HCT116 (cell line): ENCODE results near the gene UTF1. TPM values are rescaled to one million over a fixed set of nuclear protein-coding genes. Genes with fewer than 3 reads are reported as not detected.

Experiments
- ATAC-seq: fragments of 200-7000 bp; cut with Tn5 transposase; 2 replicates; pipeline ENCODE4 v1.9.1; 2020; ENCODE audit warnings: mild to moderate bottlenecking, moderate library complexity
- BruUV-seq: library from RNA; stranded (reverse); fragments of 400-500 nt; replicated peaks from 2 replicates; lab custom pipeline; 2021; lab: Mats Ljungman, UMichigan
- CTCF ChIA-PET: fragments of 300-600 bp; sonication (Branson Sonifier 250); formaldehyde crosslinking; loops from one replicate; lab custom pipeline; 2021; ENCODE audit warnings: antibody characterized with exemption; lab: Charles Lee
- POLR2A ChIA-PET: fragments of 300-600, 350-600 bp; sonication (Branson Sonifier 250); formaldehyde crosslinking; loops from one replicate; lab custom pipeline; 2021; ENCODE audit warnings: antibody characterized with exemption; lab: Charles Lee
- RAD21 ChIA-PET, 2 experiments: fragments of 300-600 bp; sonication (Branson Sonifier 250); formaldehyde crosslinking; loops; one replicate each; lab custom pipeline; 2023; ENCODE audit warnings: low total read pairs in 2 of 2; ENCODE audit not compliant: uncharacterized antibody in 2 of 2, unreplicated experiment in 2 of 2, low non-redundant PET in 1 of 2; lab: Charles Lee
- DNase-seq: peaks from one replicate; pipeline ENCODE4 v3.0.0-alpha.2; 2010; ENCODE audit warnings: low read depth, low spot score
- H2AFZ ChIP-seq: fragments of 200-600 bp; shearing (Covaris generic), sonication (generic); 2 replicates; pipeline ENCODE4 v1.6.1; 2017; ENCODE audit warnings: low read depth, mixed run types, mixed read lengths, antibody characterized with exemption, low read length; ENCODE audit not compliant: poor library complexity, severe bottlenecking
- H3K27ac ChIP-seq: 2 replicates; pipeline ENCODE4 v1.5.1; 2012; ENCODE audit warnings: low read depth, low read length
- H3K27me3 ChIP-seq: fragments of 200-600 bp; sonication (generic); 2 replicates; pipeline ENCODE4 v1.6.1; 2016; ENCODE audit warnings: mixed run types, low read length, mixed read lengths; ENCODE audit not compliant: insufficient read depth
- H3K36me3 ChIP-seq, 2 experiments: fragments of 200-500 bp in 1 of 2; fragments of 200-600 bp in 1 of 2; sonication (Bioruptor generic) in 1 of 2; sonication (generic) in 1 of 2; 2 replicates each; pipeline versions ENCODE4 v1.5.1 to v1.6.1; 2014 to 2016; ENCODE audit warnings: low read length in 2 of 2, inconsistent platforms in 1 of 2, mixed read lengths in 1 of 2, mixed run types in 1 of 2; ENCODE audit not compliant: insufficient read depth in 2 of 2, control insufficient read depth in 1 of 2
- H3K4me1 ChIP-seq, 2 experiments: fragments of 200-600 bp in 1 of 2; sonication (generic) in 1 of 2; 2 replicates each; pipeline versions ENCODE4 v1.5.1 to v1.6.1; 2012 to 2017; ENCODE audit warnings: low read length in 2 of 2, inconsistent platforms in 1 of 2, mild to moderate bottlenecking in 1 of 2, mixed read lengths in 1 of 2, mixed run types in 1 of 2, moderate library complexity in 1 of 2; ENCODE audit not compliant: insufficient read depth in 2 of 2, control insufficient read depth in 1 of 2
- H3K4me2 ChIP-seq: fragments of 200-600 bp; sonication (generic); 2 replicates; pipeline ENCODE4 v1.6.1; 2017; ENCODE audit warnings: mixed run types, low read length, mixed read lengths
- H3K4me3 ChIP-seq, 2 experiments: fragments of 200-600 bp in 1 of 2; sonication (generic) in 1 of 2; replicated peaks in 1 of 2; 2 replicates each; pipeline ENCODE4 v1.5.1; 2011 to 2016; ENCODE audit warnings: low read length in 2 of 2, control low read depth in 1 of 2, low read depth in 1 of 2, mild to moderate bottlenecking in 1 of 2, mixed read lengths in 1 of 2, mixed run types in 1 of 2
- H3K79me2 ChIP-seq: fragments of 200-600 bp; sonication (generic); 2 replicates; pipeline ENCODE4 v1.6.1; 2017; ENCODE audit warnings: mild to moderate bottlenecking, mixed run types, low read length, moderate library complexity, mixed read lengths; ENCODE audit not compliant: insufficient read depth
- H3K9ac ChIP-seq: fragments of 200-600 bp; sonication (generic); 2 replicates; pipeline ENCODE4 v1.6.1; 2016; ENCODE audit warnings: low read length, mixed read lengths
- H3K9me2 ChIP-seq: fragments of 200-600 bp; sonication (generic), shearing (Covaris generic); 2 replicates; pipeline ENCODE4 v1.6.1; 2017; ENCODE audit warnings: mixed run types, mild to moderate bottlenecking, moderate library complexity; ENCODE audit not compliant: insufficient read depth
- H3K9me3 ChIP-seq, 2 experiments: fragments of 200-500 bp in 1 of 2; fragments of 200-600 bp in 1 of 2; sonication (Bioruptor generic) in 1 of 2; sonication (generic) in 1 of 2; 2 replicates each; pipeline ENCODE4 v1.6.1; 2014 to 2017; ENCODE audit warnings: low read length in 2 of 2, mixed read lengths in 2 of 2, inconsistent platforms in 1 of 2, low read depth in 1 of 2, mild to moderate bottlenecking in 1 of 2, mixed run types in 1 of 2, moderate library complexity in 1 of 2; ENCODE audit not compliant: control insufficient read depth in 1 of 2, insufficient read depth in 1 of 2
- H4K20me1 ChIP-seq: fragments of 200-600 bp; sonication (generic), shearing (Covaris generic); 2 replicates; pipeline ENCODE4 v1.6.1; 2017; ENCODE audit warnings: mixed run types, mild to moderate bottlenecking, moderate library complexity; ENCODE audit not compliant: insufficient read depth
- CBX3 ChIP-seq: IDR thresholded peaks from 2 replicates; pipeline ENCODE4 v1.6.1; 2012; ENCODE audit warnings: low read depth
- CEBPB ChIP-seq: IDR thresholded peaks from 2 replicates; pipeline ENCODE4 v1.6.1; 2012; ENCODE audit warnings: low read depth
- EGR1 ChIP-seq: IDR thresholded peaks from 2 replicates; pipeline ENCODE4 v1.6.1; 2012; ENCODE audit warnings: low read depth
- FOSL1 ChIP-seq: IDR thresholded peaks from 2 replicates; pipeline ENCODE4 v1.6.1; 2012; ENCODE audit warnings: low read depth
- JUND ChIP-seq: IDR thresholded peaks from 2 replicates; pipeline ENCODE4 v1.6.1; 2012
- POLR2A ChIP-seq: IDR thresholded peaks from 2 replicates; pipeline ENCODE4 v1.7.0; 2011; ENCODE audit warnings: borderline replicate concordance; ENCODE audit not compliant: insufficient read depth, insufficient read length; ENCODE audit errors: extremely low read depth
- POLR2AphosphoS5 ChIP-seq: IDR thresholded peaks from 2 replicates; pipeline ENCODE4 v1.6.1; 2011; ENCODE audit warnings: mild to moderate bottlenecking, low read depth, low read length, moderate library complexity
- REST ChIP-seq: IDR thresholded peaks from 2 replicates; pipeline ENCODE4 v1.6.1; 2012; ENCODE audit warnings: low read depth
- SIN3A ChIP-seq: IDR thresholded peaks from 2 replicates; pipeline ENCODE4 v1.6.1; 2012; ENCODE audit warnings: low read depth
- SP1 ChIP-seq: IDR thresholded peaks from 2 replicates; pipeline ENCODE4 v1.6.1; 2012; ENCODE audit warnings: low read depth
- TCF7L2 ChIP-seq: IDR thresholded peaks from 2 replicates; pipeline ENCODE4 v1.7.0; 2011; ENCODE audit warnings: borderline replicate concordance, inconsistent platforms; ENCODE audit not compliant: insufficient read depth, insufficient read length; ENCODE audit errors: extremely low read depth
- YY1 ChIP-seq: IDR thresholded peaks from 2 replicates; pipeline ENCODE4 v1.6.1; 2011; ENCODE audit warnings: low read length, low read depth, moderate library complexity, mild to moderate bottlenecking; ENCODE audit not compliant: insufficient replicate concordance; ENCODE audit errors: extremely low read depth
- ZNF274 ChIP-seq: fragments of 200-500 bp; sonication (Bioruptor generic); IDR thresholded peaks from 2 replicates; pipeline ENCODE4 v1.6.1; 2014; ENCODE audit warnings: mild to moderate bottlenecking, low read depth, low read length, inconsistent platforms
- intact Hi-C: fragments of 100-400 bp; cut with micrococcal nuclease; formaldehyde crosslinking; loops from 2 replicates; pipeline ENCODE4 v1.10.0; 2022
- total RNA-seq: library from RNA; stranded (reverse); gene quantifications from one replicate; pipeline ENCODE4 v1.2.1, GENCODE V29; 2021; ENCODE audit not compliant: unreplicated experiment
- TF ChIP-seq, protein P1 (sequence below): IDR thresholded peaks from 2 replicates; pipeline ENCODE4 v1.6.1; 2011; ENCODE audit warnings: mild to moderate bottlenecking, low read length, moderate library complexity; ENCODE audit not compliant: insufficient replicate concordance; ENCODE audit errors: extremely low read depth
- TF ChIP-seq, protein P2 (sequence below): IDR thresholded peaks from 2 replicates; pipeline ENCODE4 v1.6.1; 2012

UTF1 gene
- total RNA-seq, 1 experiment from 2014 or later: not detected

GRCh38 chr10:133203652-133204195, 26.3 kb upstream of the UTF1 start:
- DNase-seq (no peak), ATAC-seq (no peak)
- H4K20me1 ChIP-seq: no peaks in the 10 kb centered on the region
- no peak overlapping the region for H3K27ac ChIP-seq
- no peak overlapping the region for H3K4me2 ChIP-seq
- H3K9me2 ChIP-seq: no peaks in the 10 kb centered on the region
- H3K79me2 ChIP-seq: no peaks in the 10 kb centered on the region
- no peaks in the 10 kb centered on the region for H3K9me3 ChIP-seq
- H3K27me3 ChIP-seq: no peaks in the 10 kb centered on the region
- no peak for TF ChIP-seq CEBPB
- TF ChIP-seq EGR1: no peak
- TF ChIP-seq, protein P1, sequence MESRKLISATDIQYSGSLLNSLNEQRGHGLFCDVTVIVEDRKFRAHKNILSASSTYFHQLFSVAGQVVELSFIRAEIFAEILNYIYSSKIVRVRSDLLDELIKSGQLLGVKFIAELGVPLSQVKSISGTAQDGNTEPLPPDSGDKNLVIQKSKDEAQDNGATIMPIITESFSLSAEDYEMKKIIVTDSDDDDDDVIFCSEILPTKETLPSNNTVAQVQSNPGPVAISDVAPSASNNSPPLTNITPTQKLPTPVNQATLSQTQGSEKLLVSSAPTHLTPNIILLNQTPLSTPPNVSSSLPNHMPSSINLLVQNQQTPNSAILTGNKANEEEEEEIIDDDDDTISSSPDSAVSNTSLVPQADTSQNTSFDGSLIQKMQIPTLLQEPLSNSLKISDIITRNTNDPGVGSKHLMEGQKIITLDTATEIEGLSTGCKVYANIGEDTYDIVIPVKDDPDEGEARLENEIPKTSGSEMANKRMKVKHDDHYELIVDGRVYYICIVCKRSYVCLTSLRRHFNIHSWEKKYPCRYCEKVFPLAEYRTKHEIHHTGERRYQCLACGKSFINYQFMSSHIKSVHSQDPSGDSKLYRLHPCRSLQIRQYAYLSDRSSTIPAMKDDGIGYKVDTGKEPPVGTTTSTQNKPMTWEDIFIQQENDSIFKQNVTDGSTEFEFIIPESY: no peak
- TF ChIP-seq CBX3: no peak
- TF ChIP-seq TCF7L2: no peak
- TF ChIP-seq YY1: no peak
- TF ChIP-seq FOSL1: no peak
- no peak for TF ChIP-seq SP1
- TF ChIP-seq JUND: no peak
- TF ChIP-seq POLR2AphosphoS5: no peak
- TF ChIP-seq, protein P2, sequence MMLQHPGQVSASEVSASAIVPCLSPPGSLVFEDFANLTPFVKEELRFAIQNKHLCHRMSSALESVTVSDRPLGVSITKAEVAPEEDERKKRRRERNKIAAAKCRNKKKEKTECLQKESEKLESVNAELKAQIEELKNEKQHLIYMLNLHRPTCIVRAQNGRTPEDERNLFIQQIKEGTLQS: no peak
- TF ChIP-seq POLR2A: no peak
- no peak for TF ChIP-seq REST
- TF ChIP-seq ZNF274: no peak
- no peak for TF ChIP-seq SIN3A
- no peak overlapping the region for H2AFZ ChIP-seq
- no peak overlapping the region for H3K9ac ChIP-seq
- ChIA-PET CTCF (no interaction called here), RAD21 (no interaction called here), POLR2A (no interaction called here)
- H3K36me3 ChIP-seq: no peaks in the 10 kb centered on the region
- no peak overlapping the region for H3K4me3 ChIP-seq
- BruUV-seq: no TSS peak
- H3K4me1 ChIP-seq: no peaks in the 10 kb centered on the region
- intact Hi-C loops: no loop called here
